HG03469 (cell line): ENCODE measurements around the gene NEMF.
A peak's percentile ranks its signal among the peaks of the same experiment; 100 is the strongest.
"Not testable (repeated sequence)": the region's sequence is repeated elsewhere in the genome, so short reads cannot be mapped to it uniquely, and the experiment has no call there.

ENCODE experiments used
- ATAC-seq: cut with Tn5 transposase; IDR thresholded peaks from one replicate; pipeline ENCODE4 v1.9.1; 2021; ENCODE audit warnings: mild to moderate bottlenecking, moderate library complexity, moderate number of reproducible peaks; ENCODE audit not compliant: unreplicated experiment

The NEMF gene

DNA sequence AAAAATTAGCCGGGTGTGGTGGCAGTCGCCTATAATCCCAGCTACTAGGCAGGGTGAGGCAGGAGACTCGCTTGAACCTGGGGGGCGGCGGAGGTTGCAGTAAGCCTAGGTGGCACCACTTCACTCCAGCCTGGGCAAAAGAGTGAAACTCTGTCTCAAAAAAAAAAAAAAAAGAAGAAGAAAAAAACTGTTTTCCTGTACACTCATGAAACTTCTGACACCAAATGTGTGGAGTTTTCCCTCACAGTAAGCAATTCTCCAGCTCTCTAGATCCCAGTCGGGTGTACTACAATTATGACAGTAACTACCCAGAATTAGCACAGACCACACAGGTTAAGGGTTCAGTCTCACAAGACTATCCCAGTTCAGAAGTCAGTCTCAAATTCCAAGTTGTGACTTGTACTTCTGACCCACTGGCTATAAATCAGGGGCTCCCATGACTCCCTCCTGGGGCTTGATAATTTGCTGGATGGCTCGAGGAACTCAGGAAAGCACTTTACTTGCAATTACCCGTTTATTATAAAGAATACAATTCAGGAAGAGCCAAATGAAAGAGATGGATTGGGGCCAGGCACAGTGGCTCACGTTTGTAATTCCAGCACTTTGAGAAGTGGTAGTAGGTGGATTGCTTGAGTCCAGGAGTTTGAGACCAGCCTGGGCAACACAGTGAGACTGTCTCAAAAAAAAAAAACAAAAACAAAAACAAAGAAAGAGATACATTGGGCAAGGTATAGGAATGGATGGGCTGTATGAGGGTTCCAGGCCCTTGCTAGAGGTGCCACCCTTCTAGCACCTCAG lies 27.9 kb upstream of the NEMF start:
- ATAC-seq = no peak

DNA sequence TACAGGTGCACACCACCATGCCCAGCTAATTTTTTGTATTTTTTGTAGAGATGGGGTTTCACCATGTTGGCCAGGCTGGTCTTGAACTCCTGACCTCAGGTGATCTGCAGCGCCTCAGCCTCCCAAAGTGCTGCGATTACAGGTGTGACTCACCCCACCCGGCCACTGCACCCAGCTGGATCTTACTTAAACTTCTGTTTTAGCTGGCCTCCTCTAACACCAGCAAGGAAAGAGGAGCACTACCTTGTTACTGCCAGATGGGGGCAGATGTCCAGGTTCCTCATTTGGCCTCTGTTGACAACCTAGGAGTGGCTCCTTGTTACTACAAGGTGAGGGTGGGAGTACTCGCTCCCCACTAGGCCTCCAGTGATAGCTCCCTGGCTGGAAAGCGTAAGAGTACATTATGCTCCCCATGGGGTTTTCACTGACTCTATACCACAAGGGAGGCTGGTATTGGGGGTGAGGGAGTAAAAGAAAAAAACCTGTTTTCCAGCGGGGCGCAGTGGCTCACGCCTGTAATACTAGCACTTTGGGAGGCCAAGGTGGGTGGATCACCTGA lies 27.1 kb upstream of the NEMF start:
- peak; percentile 56 for ATAC-seq

DNA sequence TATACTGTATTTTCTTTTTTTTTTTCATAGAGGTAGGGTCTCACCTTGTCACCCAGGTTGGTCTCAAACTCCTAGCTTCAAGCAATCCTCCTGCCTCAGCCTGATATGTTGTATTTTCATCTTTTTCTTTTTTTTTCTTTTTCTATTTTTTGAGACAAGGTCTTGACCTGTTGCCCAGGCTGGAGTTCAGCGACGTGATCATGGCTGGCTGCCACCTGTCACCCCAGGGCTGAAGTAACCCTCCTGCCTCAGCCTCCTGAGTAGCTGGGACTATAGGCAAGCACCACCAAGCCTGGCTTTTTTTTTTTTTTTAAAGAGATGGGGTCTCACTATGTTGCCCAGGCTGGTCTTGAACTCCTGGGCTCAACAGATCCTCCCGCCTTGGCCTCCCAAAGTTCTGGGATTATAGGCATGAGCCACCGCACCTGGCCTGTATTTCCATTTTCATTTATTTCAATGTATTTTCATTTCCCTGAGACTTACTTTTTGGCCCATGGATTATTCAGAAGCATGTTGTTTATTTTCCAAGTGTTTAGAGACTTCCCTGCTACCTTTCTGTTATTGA lies 24.1 kb upstream of the NEMF start:
- ATAC-seq = no peak

- no peak for ATAC-seq
These were observed 23.1 kb upstream of the NEMF start for GRCh38 chr14:49875640-49876198.

- ATAC-seq = not testable (repeated sequence)
These were observed 21.0 kb upstream of the NEMF start for GRCh38 chr14:49873548-49873947.

GRCh38 chr14:49870908-49871307 lies 18.3 kb upstream of the NEMF start:
- no peak for ATAC-seq

GRCh38 chr14:49868720-49869114 lies 16.1 kb upstream of the NEMF start:
- no peak for ATAC-seq

DNA sequence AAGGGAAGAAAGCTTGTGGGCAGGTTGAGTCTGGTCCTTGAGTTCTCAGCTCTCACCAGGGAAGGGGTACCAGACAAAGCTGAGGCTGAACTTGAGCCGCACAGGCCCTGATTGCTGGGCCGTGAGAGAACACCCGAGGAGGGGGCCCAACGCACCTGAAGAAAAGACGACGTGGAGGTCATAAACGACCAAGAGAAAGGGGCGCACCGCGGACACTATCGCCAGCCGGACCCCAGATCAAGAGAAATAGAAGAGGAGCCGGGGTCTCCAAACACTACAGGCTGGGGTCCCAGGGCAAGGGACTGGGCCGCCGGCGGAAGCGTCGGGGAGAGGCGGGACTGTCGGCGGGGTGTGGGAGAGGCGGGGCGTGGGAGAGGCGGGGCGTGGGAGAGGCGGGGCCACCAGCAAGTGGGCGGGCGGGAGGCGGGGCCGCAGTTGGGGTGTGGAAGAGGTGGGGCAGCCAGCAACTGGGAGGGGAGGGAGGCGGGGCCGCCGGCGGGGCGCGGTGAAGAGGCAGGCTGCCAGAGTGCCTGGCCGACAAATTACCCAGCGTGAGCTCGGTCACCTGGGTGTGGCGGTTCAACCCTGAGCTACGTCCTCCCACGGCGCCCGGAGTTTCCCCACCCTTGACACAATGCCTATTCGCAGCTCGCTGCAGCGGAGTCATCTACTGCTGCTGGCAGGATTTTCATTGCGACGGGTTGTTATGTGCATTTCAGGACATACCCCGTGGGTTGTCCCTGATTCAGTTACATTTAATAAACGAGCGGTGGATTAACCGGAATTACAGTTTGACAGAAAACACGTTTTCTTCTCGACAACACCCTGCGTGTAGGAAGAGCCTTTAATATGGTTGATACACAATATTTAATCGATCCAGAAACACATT lies 15.5 kb upstream of the NEMF start:
- peak; percentile 76 for ATAC-seq

DNA sequence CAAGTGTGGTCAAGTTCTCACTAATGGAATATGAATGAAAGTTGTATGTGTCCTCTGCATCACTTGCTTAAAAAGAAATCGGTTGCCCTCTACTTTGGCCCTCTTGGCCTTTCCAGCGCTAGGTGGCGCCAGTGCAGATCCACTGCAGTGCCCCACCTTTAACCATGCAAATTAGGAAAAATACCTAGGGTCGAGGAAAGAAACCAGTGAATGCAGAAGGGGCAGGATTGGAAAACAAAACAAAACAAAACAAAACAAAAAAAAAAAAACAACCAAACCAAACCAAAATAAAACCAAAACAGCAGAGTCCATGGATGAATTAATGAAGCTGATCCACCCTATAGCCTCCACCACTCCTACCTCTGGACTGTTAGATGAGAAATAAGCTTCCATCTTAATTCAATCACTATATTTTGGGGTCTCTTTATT lies 12.9 kb upstream of the NEMF start:
- no peak for ATAC-seq

- no peak for ATAC-seq
These were observed 11.1 kb upstream of the NEMF start for GRCh38 chr14:49863487-49864281.

GRCh38 chr14:49862089-49862673 lies 9.6 kb upstream of the NEMF start:
- no peak for ATAC-seq

GRCh38 chr14:49861699-49862088 lies 9.1 kb upstream of the NEMF start:
- no peak for ATAC-seq

DNA sequence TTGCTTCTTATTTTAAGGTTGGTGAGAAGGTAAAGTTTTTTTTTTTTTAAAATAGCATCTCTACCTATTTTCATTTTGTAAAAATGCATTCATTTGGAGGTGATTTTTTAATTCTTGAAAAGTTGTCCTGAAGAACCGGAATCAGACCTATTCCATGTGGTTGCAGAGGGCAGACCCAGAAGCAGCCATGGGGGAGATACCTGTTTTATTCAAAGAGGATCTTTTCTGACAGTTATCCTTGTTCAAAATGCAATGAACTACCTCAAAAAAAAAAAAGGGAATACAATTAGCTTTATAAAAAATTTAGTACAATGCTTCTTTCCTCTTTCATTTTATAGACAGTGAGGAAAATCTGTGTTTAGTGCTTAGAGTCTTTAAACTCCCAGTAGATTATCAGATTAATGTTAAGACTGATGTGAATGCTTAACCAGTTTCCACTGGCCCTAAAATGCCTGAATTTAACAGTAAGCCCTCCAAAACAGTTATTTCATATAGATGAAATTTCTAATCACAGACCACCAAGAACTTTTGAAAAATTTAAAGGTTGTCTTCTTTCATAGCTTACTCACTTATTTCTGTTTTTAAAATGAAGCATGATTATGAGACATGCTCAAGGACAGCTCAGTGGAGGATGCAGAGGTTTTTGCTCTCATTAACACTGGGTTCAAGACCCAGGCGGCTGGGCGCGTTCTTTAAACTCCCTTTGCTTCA lies 8.6 kb upstream of the NEMF start:
- no peak for ATAC-seq

GRCh38 chr14:49858383-49858782 lies 5.8 kb upstream of the NEMF start:
- no peak for ATAC-seq

GRCh38 chr14:49857427-49858003 lies 4.9 kb upstream of the NEMF start:
- ATAC-seq = no peak

GRCh38 chr14:49853572-49854375 lies 1.2 kb upstream of the NEMF start:
- ATAC-seq = peak; percentile 36

- ATAC-seq = no peak
These were observed 530 bp upstream of the NEMF start for GRCh38 chr14:49853158-49853477.

DNA sequence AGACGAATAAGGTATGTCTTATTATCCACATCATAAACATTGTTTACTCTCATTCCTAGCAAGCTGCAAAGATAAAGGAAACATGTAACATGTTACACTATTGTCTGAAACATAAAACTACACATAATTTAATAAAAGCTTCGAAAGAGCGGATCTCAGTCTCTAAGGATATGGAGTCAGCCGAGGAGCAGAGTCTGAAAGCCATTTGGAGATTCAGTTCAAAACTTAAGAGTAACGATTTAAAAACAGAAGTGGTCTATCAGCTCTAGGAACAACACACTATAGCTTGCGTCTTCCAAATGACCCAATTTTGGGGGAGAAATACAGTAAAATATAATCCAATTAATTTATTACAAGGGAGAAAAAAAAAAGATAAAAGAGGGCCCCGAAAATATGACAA lies 775 bp downstream of the NEMF start:
- ATAC-seq = no peak
